RWPE1 (cell line): Measurements from ENCODE around the gene SLC9A5.
A peak's percentile ranks its signal among the peaks of the same experiment; 100 is the strongest.

Experiments used
- CTCF ChIA-PET: fragments of 350-600 bp; sonication (Branson Sonifier 250); formaldehyde crosslinking; extraction: SDS; loops from one replicate; lab custom pipeline; 2021; lab: Yijun Ruan, JAX
- POLR2A ChIA-PET: fragments of 400-600 bp; formaldehyde crosslinking; extraction: SDS; loops from one replicate; lab custom pipeline; 2020; ENCODE audit warnings: antibody characterized with exemption; ENCODE audit not compliant: low non-redundant PET; lab: Yijun Ruan, JAX
- DNase-seq: peaks from one replicate; pipeline ENCODE4 v3.0.0; 2012; ENCODE audit warnings: low spot score
- H3K27ac ChIP-seq: fragments of 450-650 bp; 2 replicates; pipeline ENCODE4 v1.5.1; 2017
- CTCF ChIP-seq: fragments of 450-650 bp; conservative IDR thresholded peaks from 2 replicates; pipeline ENCODE4 v1.5.1; 2017; ENCODE audit warnings: low read depth, mild to moderate bottlenecking

The SLC9A5 gene

DNA sequence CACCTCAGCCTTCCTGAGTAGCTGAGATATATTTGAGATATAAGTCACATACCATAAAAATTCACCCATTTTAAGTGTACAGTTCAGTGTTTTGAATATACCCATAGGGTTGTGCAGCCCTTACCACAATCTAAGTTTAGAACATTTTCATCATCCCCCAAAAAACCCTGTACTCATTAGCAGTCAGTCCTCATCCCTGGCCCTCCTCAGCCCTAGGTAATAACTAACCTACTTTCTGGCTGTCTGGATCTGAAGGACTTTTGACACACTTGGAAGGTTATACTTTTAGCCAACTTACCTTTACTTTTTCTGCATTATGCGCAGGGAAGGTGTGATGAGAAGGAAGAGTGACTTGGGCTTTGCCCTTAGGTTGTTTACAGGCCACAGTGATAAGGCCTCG lies 26.5 kb downstream of the SLC9A5 start:
- ChIA-PET CTCF (no interaction called here), POLR2A (no interaction called here)
- TF ChIP-seq CTCF, result no peak
- DNase-seq, result no peak
- no peak overlapping the region for H3K27ac ChIP-seq

GRCh38 chr16:67277294-67277998 lies 28.7 kb downstream of the SLC9A5 start:
- DNase-seq, result peak; percentile 95
- peak overlapping the region; percentile 97 for H3K27ac ChIP-seq
- TF ChIP-seq CTCF, result no peak
- CTCF ChIA-PET, result interaction anchor here (0.7 to 2.7 kb wide), 2 partner anchors 17 to 1841 kb away, joined by 3 to 12 read pairs; no protein-coding TSS in a partner anchor
- POLR2A ChIA-PET, result interaction anchor here (0.6 to 1.4 kb wide), 3 partner anchors 12 to 31 kb away, joined by 3 to 4 read pairs (median 3); no protein-coding TSS in a partner anchor

GRCh38 chr16:67277999-67278772 lies 29.4 kb downstream of the SLC9A5 start:
- peak; percentile 63 for DNase-seq
- no peak for TF ChIP-seq CTCF
- POLR2A ChIA-PET, result interaction anchor here (1.4 kb wide), 1 partner anchor 12 kb away, joined by 3 read pairs; no protein-coding TSS in a partner anchor
- H3K27ac ChIP-seq, result peak overlapping the region; percentile 97
- CTCF ChIA-PET, result interaction anchor here (0.5 to 2.7 kb wide), 7 partner anchors 18 to 148 kb away, joined by 3 to 12 read pairs (median 3); no protein-coding TSS in a partner anchor

- peak overlapping the region; percentile 97 for H3K27ac ChIP-seq
- ChIA-PET CTCF (interaction anchor here (0.5 to 2.7 kb wide), 5 partner anchors 18 to 147 kb away, joined by 3 to 12 read pairs (median 3); no protein-coding TSS in a partner anchor), POLR2A (interaction anchor here (1.4 kb wide), 1 partner anchor 13 kb away, joined by 3 read pairs; no protein-coding TSS in a partner anchor)
- no peak for TF ChIP-seq CTCF
- DNase-seq, result peak; percentile 58
Measured at GRCh38 chr16:67278773-67279295, 30.1 kb downstream of the SLC9A5 start.

DNA sequence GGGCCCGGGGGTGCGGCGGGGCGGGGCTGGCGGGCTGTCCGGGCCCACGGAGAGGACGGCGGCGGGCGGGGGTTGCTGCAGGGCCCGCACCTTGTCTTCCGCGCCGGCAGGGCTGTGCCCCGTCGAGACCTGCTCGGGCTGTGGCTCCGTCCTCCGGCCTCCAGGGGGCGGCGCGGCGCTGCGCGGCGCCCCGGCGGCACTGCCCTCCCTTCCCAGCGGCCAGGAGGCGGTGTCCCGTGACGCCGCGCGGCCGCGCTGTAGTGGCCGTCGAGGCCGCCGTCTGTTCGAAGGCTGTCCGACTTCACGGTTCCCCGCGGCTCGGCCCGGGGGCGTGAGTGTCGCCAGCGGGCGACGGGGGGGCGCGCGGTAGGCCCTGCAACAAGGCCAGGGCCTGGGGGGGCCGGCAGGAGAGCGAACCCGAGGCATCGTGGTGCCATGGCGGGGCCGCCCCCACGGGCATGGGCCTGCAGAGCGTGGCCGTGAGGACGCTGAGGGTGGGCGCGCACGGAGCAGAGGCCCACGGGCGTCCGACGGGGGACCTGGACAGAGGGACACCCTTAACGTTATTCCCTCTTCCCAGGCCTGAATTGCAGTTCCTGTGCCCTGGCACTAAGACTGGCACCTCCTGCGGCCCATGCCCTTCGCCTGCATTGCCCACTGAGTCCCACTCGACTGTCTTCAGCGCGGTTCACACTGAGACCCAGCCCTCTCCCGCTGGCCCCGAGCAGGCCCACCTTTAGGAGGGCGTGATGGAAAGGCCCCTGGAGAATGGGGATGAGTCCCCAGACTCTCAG lies 30.7 kb downstream of the SLC9A5 start, which contains the start of gene PLEKHG4:
Gene PLEKHG4 (plus strand): TSS at position 237 of the 794 bp plus-strand sequence. CDS start 513 bp downstream, at position 750.
- peak; percentile 89 for DNase-seq
- H3K27ac ChIP-seq, result peak within 1 kb of the TSS; percentile 97
- TF ChIP-seq CTCF, result peak; percentile 86
- ChIA-PET POLR2A (no interaction called here), CTCF (interaction anchor here (0.9 to 2.7 kb wide), 3 partner anchors 19 to 137 kb away, joined by 3 to 12 read pairs (median 5); no protein-coding TSS in a partner anchor)
